HT-29 (cell line): ENCODE data around the gene CASP2. TPM values are rescaled to one million over a fixed set of nuclear protein-coding genes. Genes with fewer than 3 reads are reported as not detected.

ENCODE experiments used
- DNase-seq: peaks from one replicate; pipeline ENCODE4 v3.0.0-alpha.2; 2015; ENCODE audit warnings: low spot score
- small RNA-seq: library from RNA; depleted of rRNA; stranded (forward); fragments of <200 nt; gene quantifications from one replicate; pipeline ENCODE3, GENCODE V24; 2014
- total RNA-seq: library from RNA; depleted of rRNA; stranded (reverse); fragments of >200 nt; shearing (Covaris generic); gene quantifications from 2 replicates; pipeline ENCODE4 v1.2.3, GENCODE V29; 2014; rRNA removed

CASP2 gene
- total RNA-seq, 1 experiment from 2014 or later, result 26.6 TPM

GRCh38 chr7:143331179-143331801 lies 43.1 kb downstream of the CASP2 start:
- peak; percentile 50 for DNase-seq

DNA sequence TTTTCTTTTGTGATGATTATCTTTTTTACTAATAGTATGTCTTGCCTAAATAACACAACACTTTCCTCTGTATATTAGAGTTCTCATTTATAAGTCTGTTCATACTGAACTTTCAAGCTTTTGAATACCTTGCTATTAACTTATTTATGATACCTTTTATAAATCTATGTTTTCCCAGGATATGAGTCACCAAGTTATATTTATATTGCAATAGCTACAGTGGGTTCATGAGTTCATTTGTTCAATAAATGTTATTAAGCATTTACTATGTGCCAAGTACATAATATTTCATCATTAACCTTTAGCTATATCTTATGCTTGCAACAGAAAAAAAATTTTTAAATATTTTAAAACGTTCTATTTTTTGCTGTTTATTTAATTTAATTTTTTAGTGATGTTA lies 46.1 kb downstream of the CASP2 start:
- peak; percentile 64 for DNase-seq

DNA sequence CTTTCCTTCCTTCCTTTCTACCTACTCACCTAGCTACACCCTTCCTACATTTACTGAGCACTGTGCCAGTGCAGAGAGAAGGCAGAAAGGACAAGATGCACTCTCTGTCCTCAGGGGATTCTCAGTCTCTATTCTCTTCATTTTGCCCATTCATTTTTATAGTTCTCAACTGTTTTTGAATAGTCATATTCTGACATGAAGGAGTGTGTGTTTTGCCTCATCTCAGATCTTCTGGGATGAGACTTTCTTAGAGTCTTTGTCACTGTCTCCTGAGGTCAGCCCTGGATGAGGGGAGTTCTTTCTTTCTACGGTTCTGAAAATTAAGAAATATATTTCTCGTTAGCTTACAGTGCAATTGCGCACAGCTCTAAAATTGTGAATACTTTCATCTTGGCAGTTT lies 49.1 kb downstream of the CASP2 start:
- no peak for DNase-seq

GRCh38 chr7:143341842-143342241 lies 53.7 kb downstream of the CASP2 start:
- DNase-seq, result no peak

DNA sequence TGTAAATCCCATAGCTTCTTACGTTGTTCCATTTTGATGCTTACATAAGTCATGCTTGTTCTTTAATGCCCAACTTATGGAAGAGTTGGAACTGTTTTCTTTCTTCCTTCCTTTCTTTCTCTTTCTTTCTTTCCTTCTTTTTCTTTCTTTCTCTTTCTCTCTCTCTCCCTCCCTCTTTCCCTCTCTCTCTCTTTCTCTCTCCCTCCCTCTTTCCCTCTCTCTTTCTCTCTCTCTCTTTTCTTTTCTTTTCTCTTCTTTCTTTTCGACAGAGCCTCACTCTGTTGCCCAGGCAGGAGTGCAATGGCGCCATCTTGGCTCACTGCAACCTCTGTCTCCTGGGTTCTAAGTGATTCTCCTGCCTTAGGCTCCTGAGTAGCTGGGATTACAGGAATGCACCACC lies 55.4 kb downstream of the CASP2 start:
- no peak for DNase-seq

DNA sequence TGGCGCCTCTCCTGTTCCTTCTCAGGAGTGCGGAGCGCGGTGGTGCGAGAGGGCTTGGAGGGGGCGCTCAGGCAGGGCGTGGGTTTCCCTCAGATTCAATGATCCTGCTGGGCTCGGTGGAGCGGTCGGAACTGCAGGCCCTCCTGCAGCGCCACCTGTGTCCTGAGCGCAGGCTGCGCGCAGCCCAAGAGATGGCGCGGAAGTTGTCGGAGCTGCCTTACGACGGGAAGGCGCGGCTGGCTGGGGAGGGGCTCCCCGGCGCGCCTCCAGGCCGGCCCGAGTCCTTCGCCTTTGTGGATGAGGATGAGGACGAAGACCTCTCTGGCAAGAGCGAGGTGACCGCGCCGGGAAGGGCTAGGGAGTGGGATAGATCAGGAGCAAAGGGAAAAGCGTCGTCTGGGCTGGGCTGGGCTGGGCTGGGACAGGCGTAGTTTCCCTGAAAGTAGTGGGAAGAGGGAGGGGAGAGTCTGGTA lies 57.3 kb downstream of the CASP2 start:
- peak; percentile 84 for DNase-seq

GRCh38 chr7:143346018-143346417 lies 57.9 kb downstream of the CASP2 start:
- no peak for DNase-seq

- no peak for DNase-seq
Observed at GRCh38 chr7:143347950-143348349, 59.8 kb downstream of the CASP2 start.

DNA sequence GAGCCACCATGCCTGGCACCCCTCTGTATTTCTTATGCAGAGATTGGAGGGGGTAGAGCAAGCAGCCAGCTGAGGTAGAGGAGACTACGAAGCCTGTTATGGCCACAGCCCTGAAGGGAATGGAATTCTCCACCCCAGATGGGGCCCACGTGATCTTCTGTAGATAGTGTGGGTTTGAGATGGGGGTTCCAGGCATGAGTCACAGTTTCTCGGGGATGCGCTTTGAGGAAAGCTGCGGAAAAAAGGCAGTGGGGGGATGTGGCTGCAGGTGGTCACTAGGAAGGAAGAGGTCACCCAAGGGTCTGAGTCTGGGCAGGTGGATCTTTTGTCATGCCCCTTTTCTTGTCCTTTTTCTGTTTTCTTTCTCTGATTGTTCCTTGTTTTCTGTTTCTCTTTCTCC lies 62.9 kb downstream of the CASP2 start:
- DNase-seq, result no peak

DNA sequence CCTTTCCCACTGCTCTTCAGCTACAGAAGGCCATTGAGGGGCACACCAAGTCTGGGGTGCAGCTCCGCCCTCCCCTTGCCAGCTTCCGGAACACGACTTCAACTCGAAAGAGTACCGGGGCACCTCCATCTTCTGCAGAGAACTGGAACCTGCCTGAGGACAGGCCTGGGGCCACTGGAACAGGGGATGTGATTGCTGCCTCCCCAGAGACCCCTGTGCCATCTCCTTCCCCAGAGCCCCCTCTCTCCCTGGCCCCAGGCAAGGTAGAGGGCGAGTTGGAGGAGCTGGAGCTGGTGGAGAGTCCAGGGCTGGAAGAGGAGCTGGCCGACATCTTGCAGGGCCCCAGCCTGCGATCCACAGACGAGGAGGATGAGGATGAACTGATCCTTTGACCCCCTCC lies 63.4 kb downstream of the CASP2 start:
- no peak for DNase-seq

- no peak for DNase-seq
Observed at GRCh38 chr7:143352531-143353002, 64.4 kb downstream of the CASP2 start.

DNA sequence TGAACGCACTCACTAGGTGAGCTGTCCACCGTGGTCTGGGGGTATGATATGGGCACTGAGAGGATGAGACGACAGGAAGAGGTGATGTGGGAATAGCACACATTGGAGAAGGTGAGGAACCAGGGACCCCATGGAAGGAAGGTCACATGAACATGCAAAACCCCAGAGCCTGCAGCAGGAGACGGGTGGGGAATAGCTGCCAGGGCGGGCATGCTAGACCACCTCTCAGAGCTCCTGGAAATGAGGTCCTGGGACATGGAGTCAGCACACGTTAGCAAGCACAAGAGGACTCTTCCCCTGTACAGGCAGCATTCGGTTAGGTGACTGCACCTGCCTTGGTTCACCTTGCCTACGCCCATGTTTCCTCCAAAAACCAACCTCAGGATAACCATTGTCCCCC lies 66.2 kb downstream of the CASP2 start:
- DNase-seq, result no peak

- DNase-seq, result no peak
Observed at GRCh38 chr7:143354965-143355364, 66.8 kb downstream of the CASP2 start.

DNA sequence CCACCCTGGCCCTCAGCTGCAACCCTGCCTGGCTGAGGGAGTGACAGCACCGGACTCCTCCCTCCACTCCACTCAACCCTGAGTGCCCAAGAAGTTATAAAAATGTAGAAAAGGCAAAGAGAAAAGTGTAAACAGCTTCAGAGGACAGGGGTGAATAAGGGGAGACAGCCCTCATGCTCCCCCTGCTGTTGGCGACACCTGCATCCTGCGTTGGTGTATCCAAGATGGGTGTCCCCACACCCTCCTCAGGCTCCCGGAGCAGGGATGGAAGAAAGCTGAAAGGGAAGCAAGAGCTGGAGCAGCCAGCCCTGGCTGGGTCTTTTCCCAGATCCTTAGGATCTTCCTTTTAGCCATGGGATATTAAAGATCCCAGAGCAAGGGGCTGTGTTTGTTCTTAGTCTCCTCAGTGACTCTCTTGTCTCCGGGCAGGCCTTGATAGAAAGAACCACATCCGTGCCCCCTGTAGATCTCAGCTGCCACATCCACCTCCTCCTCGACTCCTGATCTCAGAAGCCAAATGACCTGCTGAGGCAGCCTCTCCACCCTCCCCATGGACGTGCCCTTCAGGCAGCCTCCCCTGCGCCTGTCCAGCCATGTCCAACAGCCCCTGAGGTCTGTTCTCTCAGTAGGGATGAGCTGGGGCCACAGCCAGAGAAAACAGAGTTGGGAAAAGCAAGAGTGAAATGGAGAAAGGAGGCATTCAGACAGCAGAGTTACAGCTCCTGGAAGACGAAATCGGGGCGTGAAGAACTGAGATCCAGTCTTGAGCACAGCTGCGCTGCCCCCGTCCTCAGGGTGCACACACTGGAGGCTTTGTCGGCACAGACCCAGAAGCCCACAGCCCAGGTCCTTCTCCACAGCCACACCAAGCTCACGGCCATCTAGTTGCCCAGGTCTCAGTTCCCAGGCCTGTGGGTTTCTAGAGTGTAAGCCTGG lies 67.6 kb downstream of the CASP2 start:
- DNase-seq, result no peak

- no peak for DNase-seq
Observed at GRCh38 chr7:143356414-143357050, 68.4 kb downstream of the CASP2 start.

Small RNAs within 50 kb of the gene (small RNA-seq; reads per million reads assigned to genes)
- not detected for gene RN7SL481P
- gene RN7SL535P, result not detected

Other genes starting within 250 kb of the CASP2 start
- gene OR6V1, start 236.0 kb upstream of the CASP2 start, total RNA-seq, result not detected in 2 replicates
- gene PIP, start 156.3 kb upstream of the CASP2 start, total RNA-seq, result not detected in 2 replicates
- gene TAS2R39, start 104.9 kb upstream of the CASP2 start, total RNA-seq, result not detected in 2 replicates
- not detected in 2 replicates for gene TAS2R40, start 66.3 kb upstream of the CASP2 start, total RNA-seq
- gene GSTK1, start 24.9 kb upstream of the CASP2 start, total RNA-seq, result 298 and 301 TPM in 2 replicates
- gene TMEM139, start 3.4 kb upstream of the CASP2 start, total RNA-seq, result 53.9 and 79.7 TPM in 2 replicates
- 2.8 and 3.0 TPM in 2 replicates for gene CLCN1, start 27.8 kb downstream of the CASP2 start, total RNA-seq
- 13.2 and 17.6 TPM in 2 replicates for gene FAM131B, start 74.4 kb downstream of the CASP2 start, total RNA-seq
- 116 and 148 TPM in 2 replicates for gene ZYX, start 93.0 kb downstream of the CASP2 start, total RNA-seq
- gene EPHA1, start 120.5 kb downstream of the CASP2 start, total RNA-seq, result 54.3 and 65.6 TPM in 2 replicates
- not detected in 2 replicates for gene TAS2R60, start 155.1 kb downstream of the CASP2 start, total RNA-seq
- gene TAS2R41, start 189.5 kb downstream of the CASP2 start, total RNA-seq, result not detected in 2 replicates